ENCODE measurements around the gene PRF1.

Gene PRF1

GRCh38 chr10:70622981-70623844, 20.7 kb upstream of the PRF1 start:
- H3K27ac ChIP-seq (ENCODE audit: low read length): no peak overlapping the region
- no peaks in the 10 kb centered on the region for H3K9me3 ChIP-seq (ENCODE audit: insufficient read depth, low read length)
- H3K36me3 ChIP-seq (replicated peaks; ENCODE audit: low read depth, low read length): no peaks in the 10 kb centered on the region
- no peak overlapping the region for H3K4me3 ChIP-seq (ENCODE audit: low read length)
- no peaks in the 10 kb centered on the region for H3K79me2 ChIP-seq (ENCODE audit: low read length)
- H4K20me1 ChIP-seq (ENCODE audit: insufficient read depth, low read length): no peaks in the 10 kb centered on the region
- H3K4me1 ChIP-seq (ENCODE audit: low read length): peaks cover 5% of the 10 kb centered on the region; the same call in 1 of the 2 replicates
- no peak overlapping the region for H2AFZ ChIP-seq (ENCODE audit: low read depth, low read length)
- peaks cover 6% of the 10 kb centered on the region for H3K27me3 ChIP-seq (ENCODE audit: low read depth, low read length)
- TF ChIP-seq EZH2phosphoT487 (IDR thresholded peaks at IDR 0.05; ENCODE audit: low read depth) (no peak), CTCF (IDR thresholded peaks at IDR 0.05; ENCODE audit: low read depth, low read length) (no peak)
- no peak overlapping the region for H3K9ac ChIP-seq (ENCODE audit: low read length)
- H3K4me2 ChIP-seq (ENCODE audit: low read length): no peak overlapping the region

- Histone ChIP-seq H3K4me1 (ENCODE audit: low read length) (peaks cover 5% of the 10 kb centered on the region; the same call in 1 of the 2 replicates), H3K79me2 (ENCODE audit: low read length) (no peaks in the 10 kb centered on the region), H2AFZ (ENCODE audit: low read depth, low read length) (no peak overlapping the region), H3K9ac (ENCODE audit: low read length) (no peak overlapping the region), H3K4me3 (ENCODE audit: low read length) (no peak overlapping the region), H3K9me3 (ENCODE audit: insufficient read depth, low read length) (no peaks in the 10 kb centered on the region), H3K36me3 (replicated peaks; ENCODE audit: low read depth, low read length) (no peaks in the 10 kb centered on the region), H3K27me3 (ENCODE audit: low read depth, low read length) (peaks cover 3% of the 10 kb centered on the region; the same call in 1 of the 2 replicates), H3K4me2 (ENCODE audit: low read length) (no peak overlapping the region), H3K27ac (ENCODE audit: low read length) (no peak overlapping the region), H4K20me1 (ENCODE audit: insufficient read depth, low read length) (no peaks in the 10 kb centered on the region)
- TF ChIP-seq CTCF (IDR thresholded peaks at IDR 0.05; ENCODE audit: low read depth, low read length) (no peak), EZH2phosphoT487 (IDR thresholded peaks at IDR 0.05; ENCODE audit: low read depth) (no peak)
Measured at GRCh38 chr10:70622541-70622940, 20.0 kb upstream of the PRF1 start.

GRCh38 chr10:70621503-70622078, 19.1 kb upstream of the PRF1 start:
- TF ChIP-seq CTCF (IDR thresholded peaks at IDR 0.05; ENCODE audit: low read depth, low read length) (no peak), EZH2phosphoT487 (IDR thresholded peaks at IDR 0.05; ENCODE audit: low read depth) (no peak)
- Histone ChIP-seq H4K20me1 (ENCODE audit: insufficient read depth, low read length) (no peaks in the 10 kb centered on the region), H3K9ac (ENCODE audit: low read length) (no peak overlapping the region), H3K4me2 (ENCODE audit: low read length) (no peak overlapping the region), H3K9me3 (ENCODE audit: insufficient read depth, low read length) (no peaks in the 10 kb centered on the region), H3K79me2 (ENCODE audit: low read length) (no peaks in the 10 kb centered on the region), H3K27ac (ENCODE audit: low read length) (no peak overlapping the region), H3K4me1 (ENCODE audit: low read length) (peaks cover 5% of the 10 kb centered on the region; the same call in 1 of the 2 replicates), H3K27me3 (ENCODE audit: low read depth, low read length) (peaks cover 3% of the 10 kb centered on the region; the same call in 1 of the 2 replicates), H2AFZ (ENCODE audit: low read depth, low read length) (no peak overlapping the region), H3K4me3 (ENCODE audit: low read length) (no peak overlapping the region), H3K36me3 (replicated peaks; ENCODE audit: low read depth, low read length) (no peaks in the 10 kb centered on the region)

GRCh38 chr10:70620020-70620289, 17.4 kb upstream of the PRF1 start:
- Histone ChIP-seq H3K36me3 (replicated peaks; ENCODE audit: low read depth, low read length) (no peaks in the 10 kb centered on the region), H3K4me2 (ENCODE audit: low read length) (no peak overlapping the region), H3K9ac (ENCODE audit: low read length) (no peak overlapping the region), H3K27ac (ENCODE audit: low read length) (no peak overlapping the region), H3K9me3 (ENCODE audit: insufficient read depth, low read length) (no peaks in the 10 kb centered on the region), H3K4me3 (ENCODE audit: low read length) (no peak overlapping the region), H4K20me1 (ENCODE audit: insufficient read depth, low read length) (no peaks in the 10 kb centered on the region), H3K4me1 (ENCODE audit: low read length) (peaks cover 10% of the 10 kb centered on the region; the same call in 1 of the 2 replicates), H3K79me2 (ENCODE audit: low read length) (no peaks in the 10 kb centered on the region), H3K27me3 (ENCODE audit: low read depth, low read length) (peaks cover 3% of the 10 kb centered on the region; the same call in 1 of the 2 replicates), H2AFZ (ENCODE audit: low read depth, low read length) (no peak overlapping the region)
- TF ChIP-seq EZH2phosphoT487 (IDR thresholded peaks at IDR 0.05; ENCODE audit: low read depth) (no peak), CTCF (IDR thresholded peaks at IDR 0.05; ENCODE audit: low read depth, low read length) (no peak)
